Mononuclear cell (primary cell): Measurements from ENCODE around the gene TSC2. TPM values are rescaled to one million over a fixed set of nuclear protein-coding genes. Genes with fewer than 3 reads are reported as not detected.
"Not testable (repeated sequence)": the region's sequence is repeated elsewhere in the genome, so short reads cannot be mapped to it uniquely, and the experiment has no call there.

Experiments
- H3K27me3 ChIP-seq: 2 replicates; pipeline ENCODE4 v1.6.0; 2011; ENCODE audit warnings: low read length, control low read depth; ENCODE audit not compliant: insufficient read depth
- H3K4me1 ChIP-seq: 2 replicates; pipeline ENCODE4 v1.5.1; 2011; ENCODE audit warnings: mild to moderate bottlenecking, low read length, control low read depth; ENCODE audit not compliant: insufficient read depth
- H3K4me3 ChIP-seq: 2 replicates; pipeline ENCODE4 v1.5.1; 2011; ENCODE audit warnings: mild to moderate bottlenecking, low read length, moderate library complexity
- H3K9me3 ChIP-seq: 2 replicates; pipeline ENCODE4 v1.5.1; 2011; ENCODE audit warnings: low read depth, mild to moderate bottlenecking, control low read depth, low read length
- total RNA-seq: library from RNA; depleted of rRNA; stranded (reverse); fragments of >200 nt; gene quantifications from one replicate; pipeline ENCODE4 v1.2.3, GENCODE V29; 2012

TSC2 gene
- total RNA-seq, 1 donor = 28.3 TPM

DNA sequence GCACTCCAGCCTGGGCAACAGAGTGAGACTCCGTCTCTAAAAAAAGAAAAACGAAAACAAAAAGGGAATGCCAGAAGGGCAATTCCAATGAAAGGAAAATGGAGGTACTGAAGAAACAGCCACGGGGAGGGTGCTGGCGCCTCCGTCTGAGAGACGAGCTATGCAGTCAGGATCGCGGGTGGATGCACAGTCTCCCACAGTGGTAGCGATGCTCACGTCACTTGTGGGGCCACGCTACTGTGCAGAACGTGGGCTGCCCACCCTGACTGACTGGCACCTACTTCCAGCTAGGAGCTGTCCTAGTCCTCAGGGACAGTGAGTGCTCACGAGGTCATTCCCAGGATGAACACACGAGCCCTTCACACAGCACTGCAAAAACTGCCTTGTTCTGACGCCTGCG is 53.8 kb downstream of the TSC2 start:
- not testable (repeated sequence) for H3K4me3 ChIP-seq, H3K4me1 ChIP-seq, H3K27me3 ChIP-seq, H3K9me3 ChIP-seq

DNA sequence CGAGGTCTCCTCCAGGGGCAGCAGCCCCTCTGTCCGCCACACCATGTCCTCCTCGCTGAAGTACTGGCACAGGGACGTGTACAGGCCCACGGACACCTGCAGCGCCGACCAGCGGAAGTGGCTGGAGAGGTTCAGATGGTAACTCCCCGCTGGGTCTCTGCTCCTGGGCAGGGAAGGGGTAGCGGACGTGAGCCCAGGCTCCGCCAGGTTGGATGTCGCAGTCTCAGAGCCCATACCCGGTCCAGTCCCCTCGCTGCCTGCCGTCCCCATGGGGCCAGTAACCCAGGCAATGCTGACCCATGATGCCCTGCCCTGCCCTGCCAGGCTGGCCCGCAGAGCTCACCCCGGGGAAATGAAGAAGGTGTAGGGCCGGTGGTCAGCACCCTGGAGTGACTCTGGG is 54.7 kb downstream of the TSC2 start:
- Histone ChIP-seq H3K4me3 (no peak overlapping the region), H3K9me3 (no peaks in the 10 kb centered on the region), H3K27me3 (no peaks in the 10 kb centered on the region), H3K4me1 (no peaks in the 10 kb centered on the region)

DNA sequence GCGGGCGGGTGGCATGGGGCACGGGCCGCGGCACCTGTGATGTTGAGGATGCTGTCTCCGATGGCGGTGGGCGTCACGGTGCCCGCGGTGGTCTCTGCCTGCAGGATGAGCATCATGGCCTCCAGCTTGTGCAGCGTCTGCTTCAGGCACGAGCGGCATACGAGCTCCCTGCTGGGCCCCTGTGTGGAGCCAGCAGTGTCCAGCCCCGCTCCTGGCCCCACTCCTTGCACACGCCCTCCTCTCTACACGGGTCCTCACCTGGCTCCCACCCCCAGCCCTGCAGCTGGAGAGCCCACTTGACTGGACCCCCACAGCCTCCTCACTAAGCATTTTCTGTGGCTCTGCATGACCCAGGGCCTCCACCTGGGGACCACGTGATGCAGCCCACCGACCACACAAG is 56.7 kb downstream of the TSC2 start:
- H3K27me3 ChIP-seq, H3K4me1 ChIP-seq, H3K9me3 ChIP-seq, H3K4me3 ChIP-seq: not testable (repeated sequence)

DNA sequence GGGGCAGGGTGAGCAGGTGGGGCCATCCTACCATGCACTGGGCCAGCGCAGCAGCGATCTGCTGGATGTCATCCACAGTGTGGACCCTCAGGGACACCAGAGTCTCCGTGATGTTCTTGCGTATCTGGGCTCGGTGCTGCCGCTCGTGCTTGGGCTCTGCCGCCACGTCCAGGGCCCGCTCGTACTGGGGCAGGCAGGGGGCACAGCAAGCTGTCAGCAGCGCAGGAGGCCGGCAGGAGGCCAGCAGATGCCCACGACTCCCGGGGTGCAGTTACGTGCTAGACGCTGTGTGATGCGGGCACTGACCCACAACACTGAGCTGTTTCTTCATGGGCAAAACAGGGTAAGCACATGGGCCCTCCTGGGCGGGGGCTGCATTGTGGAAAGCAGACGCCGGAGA is 57.5 kb downstream of the TSC2 start:
- H3K4me3 ChIP-seq, H3K4me1 ChIP-seq, H3K27me3 ChIP-seq, H3K9me3 ChIP-seq: not testable (repeated sequence)

DNA sequence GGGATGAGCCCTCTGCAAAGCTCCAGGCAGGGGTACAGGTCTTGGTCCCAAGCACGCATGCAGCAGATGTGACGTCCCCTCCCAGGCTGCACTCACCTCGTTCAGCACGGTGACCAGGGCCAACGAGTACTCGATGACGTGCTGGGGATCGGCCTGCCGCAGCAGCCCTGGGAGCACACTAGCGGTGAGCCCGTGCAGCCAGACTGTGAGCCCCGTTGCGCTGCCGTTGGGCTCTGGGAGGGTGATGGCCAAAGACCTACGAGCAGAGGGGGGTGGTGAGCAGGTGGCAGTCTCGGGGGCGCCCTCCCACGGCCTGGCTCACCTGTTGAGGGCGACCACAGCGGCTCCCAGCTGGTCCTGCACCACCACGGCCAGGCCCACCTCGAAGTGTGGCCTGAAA is 58.0 kb downstream of the TSC2 start:
- H3K4me1 ChIP-seq, H3K27me3 ChIP-seq, H3K4me3 ChIP-seq, H3K9me3 ChIP-seq: not testable (repeated sequence)

DNA sequence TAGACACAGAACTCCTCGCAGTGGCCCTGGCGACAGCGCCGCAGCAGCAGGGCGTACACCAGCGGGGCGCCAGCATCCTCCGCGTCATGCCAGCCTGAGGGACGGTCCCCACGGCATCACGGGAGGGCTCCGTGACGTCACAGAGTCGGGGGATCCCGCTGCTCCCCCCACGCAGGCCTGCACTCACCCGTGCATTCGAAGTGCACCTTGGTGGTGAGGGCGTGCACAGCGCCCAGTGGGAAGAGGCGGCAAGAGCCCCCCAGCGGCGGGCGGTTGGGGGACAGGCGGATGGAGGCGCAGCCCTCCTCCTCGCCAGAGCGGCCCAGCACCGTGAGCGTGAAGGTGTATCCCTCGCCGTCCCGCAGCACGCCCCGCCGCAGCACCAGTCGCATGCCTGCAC is 58.4 kb downstream of the TSC2 start:
- H3K4me3 ChIP-seq, H3K27me3 ChIP-seq, H3K4me1 ChIP-seq, H3K9me3 ChIP-seq: not testable (repeated sequence)

DNA sequence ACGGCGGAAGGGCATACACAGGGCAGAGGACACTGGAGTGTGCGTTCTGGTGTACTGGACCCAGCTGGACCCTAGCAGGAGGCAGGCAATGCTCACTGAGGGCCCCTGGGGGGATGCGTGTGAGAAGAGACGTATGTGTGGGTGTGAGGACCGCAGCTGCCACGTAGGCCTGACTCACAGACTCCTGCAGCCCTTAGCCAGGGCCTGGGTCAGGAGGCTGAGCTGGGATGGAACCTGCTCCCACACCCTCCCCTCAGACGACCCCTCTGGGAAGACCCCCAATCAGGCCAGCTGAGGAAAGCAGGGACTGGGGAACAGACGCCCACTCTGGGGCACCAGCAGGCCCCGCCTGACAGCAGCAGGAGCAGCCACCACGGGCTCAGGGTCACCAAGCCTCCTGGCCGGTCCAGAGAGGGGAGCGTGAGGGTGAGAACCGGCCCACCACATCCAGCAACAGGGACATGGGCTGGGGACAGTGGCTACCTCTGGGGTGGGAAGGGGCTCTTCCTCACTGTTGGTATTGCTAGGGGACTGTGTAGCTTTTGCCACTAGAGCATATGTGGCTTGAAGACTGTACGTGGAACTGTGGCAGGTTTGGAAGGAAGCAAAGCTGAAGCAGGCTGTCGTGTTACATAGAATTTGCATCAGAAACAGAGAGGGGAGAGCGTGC is 59.5 kb downstream of the TSC2 start:
- not testable (repeated sequence) for H3K4me3 ChIP-seq, H3K27me3 ChIP-seq, H3K9me3 ChIP-seq, H3K4me1 ChIP-seq

DNA sequence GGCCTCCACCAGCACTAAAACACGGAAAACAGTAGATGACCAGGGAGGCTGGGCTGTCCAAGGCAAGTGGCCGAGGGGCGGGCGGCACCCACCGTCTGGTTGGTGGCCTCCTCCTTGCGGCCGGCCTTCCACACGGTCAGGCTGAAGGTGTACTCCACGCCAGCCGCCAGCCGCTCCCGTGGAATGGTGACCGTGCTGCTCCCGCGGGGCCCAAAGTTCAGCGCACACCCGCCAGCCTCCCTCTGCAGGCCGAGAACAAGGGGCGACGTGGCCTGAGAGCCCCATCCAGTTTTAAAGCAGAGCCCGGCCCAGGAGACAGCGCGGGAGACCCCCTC is 60.0 kb downstream of the TSC2 start:
- H3K4me3 ChIP-seq, H3K9me3 ChIP-seq, H3K27me3 ChIP-seq, H3K4me1 ChIP-seq: not testable (repeated sequence)

DNA sequence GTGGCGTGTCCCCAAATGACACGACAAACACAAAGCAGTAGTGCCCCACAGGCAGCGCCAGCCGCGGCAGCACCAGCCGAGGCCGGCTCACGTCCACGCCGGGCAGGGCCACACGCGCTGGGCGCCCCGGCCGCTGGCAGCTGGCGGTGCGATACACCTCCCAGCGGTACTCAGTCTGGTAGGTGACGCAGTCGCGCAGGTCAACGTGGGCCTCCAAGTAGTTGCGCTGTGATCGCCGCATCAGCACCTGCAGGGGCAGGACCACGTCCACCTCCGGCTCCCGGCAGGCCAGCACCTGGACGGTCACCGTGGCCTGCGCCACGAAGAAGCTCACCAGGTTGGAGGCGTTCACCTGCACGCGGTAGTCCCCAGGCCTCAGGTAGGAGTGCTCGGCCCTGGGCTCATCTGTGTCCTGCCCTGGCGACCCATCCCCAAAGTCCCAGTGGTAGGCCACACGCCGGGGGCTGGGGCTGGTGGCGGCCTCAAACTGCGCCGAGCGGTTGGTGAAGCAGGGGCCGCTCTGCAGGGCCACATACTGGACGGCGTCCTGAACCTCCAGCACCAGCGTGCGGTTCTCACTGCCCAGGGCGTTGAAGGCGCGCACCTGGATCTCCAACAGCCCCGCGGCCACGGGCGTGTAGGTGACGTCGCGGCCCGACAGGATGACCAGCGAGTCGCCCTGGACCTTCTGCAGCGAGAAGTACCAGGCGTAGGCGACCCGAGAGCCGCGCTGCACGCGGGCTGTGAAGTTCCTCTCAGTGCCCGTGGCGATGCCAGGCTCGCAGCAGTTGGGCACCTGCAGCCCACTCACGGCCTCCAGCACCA is 60.9 kb downstream of the TSC2 start:
- H3K27me3 ChIP-seq, H3K4me3 ChIP-seq, H3K9me3 ChIP-seq, H3K4me1 ChIP-seq: not testable (repeated sequence)

DNA sequence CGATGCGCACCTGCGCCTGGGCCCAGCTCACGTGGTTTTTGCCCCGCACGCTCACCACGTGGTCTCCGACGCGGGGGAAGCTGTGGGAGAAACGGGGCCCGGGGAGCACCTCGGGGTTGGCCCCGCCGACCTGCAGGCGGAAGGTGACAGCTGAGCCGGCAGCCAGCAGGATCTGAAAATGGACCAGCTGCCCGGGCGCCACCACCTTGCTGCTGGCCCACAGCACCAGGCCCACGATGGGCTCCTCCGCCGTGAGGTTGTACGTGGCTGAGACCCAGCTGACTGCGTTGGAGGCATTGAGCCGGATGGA is 61.4 kb downstream of the TSC2 start:
- H3K27me3 ChIP-seq, H3K4me3 ChIP-seq, H3K9me3 ChIP-seq, H3K4me1 ChIP-seq: not testable (repeated sequence)

DNA sequence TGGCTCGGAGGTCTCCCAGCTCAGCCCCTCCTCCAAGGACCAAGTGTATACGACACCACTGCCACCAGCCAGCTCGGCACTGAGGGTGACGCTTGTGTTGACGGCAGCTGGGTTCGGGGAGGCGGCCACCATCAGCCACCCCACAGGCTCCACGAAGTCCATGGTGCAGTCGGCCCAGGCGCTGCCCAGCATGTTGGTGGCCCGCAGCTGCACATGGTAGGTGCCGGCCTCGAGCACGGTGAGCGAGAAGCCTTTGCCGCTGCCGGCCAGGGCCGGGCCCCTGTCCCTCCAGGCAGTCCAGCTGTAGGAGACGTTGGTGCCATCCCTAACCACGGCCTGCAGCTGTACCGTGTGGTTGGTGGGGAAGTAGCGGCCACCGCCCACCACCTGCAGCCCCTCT is 62.1 kb downstream of the TSC2 start:
- H3K4me3 ChIP-seq, H3K9me3 ChIP-seq, H3K4me1 ChIP-seq, H3K27me3 ChIP-seq: not testable (repeated sequence)

DNA sequence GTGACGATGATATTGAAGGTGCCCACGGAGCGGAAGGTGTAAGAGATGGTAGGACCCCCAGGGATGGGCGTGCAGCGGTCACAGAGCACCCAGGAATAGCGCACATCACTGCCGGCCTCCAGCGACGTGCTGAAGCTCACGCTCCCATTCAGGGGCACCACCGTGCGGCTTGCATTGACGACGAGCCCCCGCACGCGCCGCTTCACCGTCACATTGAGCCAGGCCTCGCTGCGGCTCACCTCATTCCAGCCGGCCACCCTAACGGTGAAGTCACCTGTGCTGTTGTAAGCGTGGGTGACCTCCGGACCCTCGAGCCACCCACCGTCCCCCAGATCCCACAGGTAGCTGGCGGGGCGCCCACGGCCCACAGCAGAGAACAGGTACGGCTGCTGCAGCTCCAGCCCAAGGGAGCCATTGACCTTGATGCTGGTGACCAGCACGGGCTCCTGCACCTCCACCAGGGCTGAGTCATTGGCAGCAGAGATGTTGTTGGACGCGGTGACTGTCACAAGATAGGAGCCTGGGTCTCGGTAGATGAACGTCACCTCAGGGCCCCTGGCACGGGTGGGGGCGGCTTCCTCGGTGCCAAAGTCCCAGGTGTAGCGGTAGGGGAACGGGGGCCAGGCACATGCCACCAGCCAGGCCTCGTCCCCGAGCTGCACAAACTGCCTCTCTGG is 62.7 kb downstream of the TSC2 start:
- not testable (repeated sequence) for H3K4me3 ChIP-seq, H3K9me3 ChIP-seq, H3K27me3 ChIP-seq, H3K4me1 ChIP-seq

DNA sequence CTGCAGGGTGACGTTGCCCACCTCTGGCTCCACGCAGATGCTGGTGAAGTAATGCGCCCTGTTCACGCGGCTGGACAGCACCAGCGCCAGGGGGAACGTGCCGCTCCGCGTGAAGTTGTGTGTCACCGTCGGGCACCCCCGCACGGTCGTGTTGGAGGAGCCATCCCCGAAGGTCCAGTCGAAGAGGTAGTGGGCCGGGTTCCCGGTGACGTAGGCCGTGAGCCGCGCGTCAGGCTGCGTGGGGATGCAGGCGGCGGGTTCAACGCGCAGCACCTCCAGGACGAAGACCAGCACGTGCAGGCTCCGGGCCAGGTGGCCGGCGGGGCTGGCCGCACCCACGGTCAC is 63.2 kb downstream of the TSC2 start:
- not testable (repeated sequence) for H3K4me3 ChIP-seq, H3K27me3 ChIP-seq, H3K9me3 ChIP-seq, H3K4me1 ChIP-seq

DNA sequence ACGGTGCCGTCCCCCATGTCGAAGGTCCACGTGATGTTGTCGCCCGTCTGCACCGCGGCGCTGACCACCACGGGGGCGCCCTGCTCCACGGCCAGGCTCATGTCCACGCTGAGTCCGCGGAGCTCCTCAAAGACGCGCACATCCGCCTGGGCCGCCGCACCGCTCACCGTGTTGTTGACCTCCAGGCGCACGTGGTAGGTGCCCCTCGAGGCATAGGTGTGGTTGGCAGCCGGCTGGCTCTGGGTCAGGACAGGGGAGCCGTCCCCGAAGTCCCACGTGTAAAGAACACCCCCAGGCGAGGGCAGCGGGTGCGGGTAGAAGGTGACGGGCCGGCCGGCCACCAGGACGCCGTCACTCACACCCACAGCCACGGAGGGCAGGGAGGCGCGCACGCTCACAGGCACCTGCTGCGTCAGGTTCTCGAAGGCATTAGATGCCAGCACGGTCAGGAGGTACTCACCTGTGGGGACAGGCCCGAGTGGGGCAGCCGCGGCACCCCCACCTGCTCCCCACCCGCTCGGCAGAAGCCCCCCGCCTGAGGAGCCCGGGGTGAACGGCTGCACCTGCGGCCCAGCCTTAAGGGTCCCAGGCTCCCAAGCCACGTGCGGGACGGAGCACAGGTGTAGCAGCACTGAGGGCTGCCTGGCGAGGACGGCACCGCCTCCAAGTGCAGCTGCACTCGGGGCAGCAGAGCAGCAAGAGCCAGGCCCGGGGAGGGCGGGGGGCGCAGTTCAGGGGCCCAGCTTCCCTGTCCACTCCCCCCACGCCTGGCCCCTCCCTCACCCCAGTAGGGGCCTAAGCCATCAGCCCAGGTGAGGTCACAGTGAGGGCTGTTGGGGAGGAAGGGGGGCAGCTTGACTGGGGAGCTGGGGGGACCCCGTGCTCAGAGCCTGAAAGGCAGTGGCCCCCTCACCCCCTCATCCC is 63.9 kb downstream of the TSC2 start:
- H3K9me3 ChIP-seq, H3K27me3 ChIP-seq, H3K4me3 ChIP-seq, H3K4me1 ChIP-seq: not testable (repeated sequence)

DNA sequence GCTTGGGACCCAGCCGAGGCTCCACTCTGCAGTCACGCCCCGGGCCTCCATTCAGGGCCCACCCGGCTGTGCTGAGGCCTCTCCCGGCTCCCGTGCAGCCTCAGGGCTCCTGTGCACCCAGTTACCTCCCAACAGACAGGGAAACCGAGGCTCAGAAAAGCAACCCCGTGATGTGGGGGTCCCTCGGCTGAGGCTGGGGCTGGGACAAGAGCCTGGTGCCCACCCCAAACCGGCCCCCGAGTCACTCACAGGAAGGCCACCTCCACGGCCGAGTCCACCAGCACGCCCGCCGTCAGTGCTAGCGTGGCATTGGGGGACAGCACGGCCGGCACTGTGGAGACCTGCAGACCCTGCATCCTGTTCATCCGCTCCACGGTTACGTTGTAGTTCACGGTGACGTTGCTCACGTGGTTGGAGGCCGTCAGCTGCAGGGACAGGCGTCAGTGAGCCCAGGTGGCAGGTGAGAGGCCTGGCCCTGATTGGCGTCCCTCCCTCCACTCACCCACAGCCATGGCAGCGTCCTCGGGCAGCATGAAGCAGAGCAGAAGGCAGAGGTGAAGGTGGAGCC is 64.8 kb downstream of the TSC2 start:
- H3K9me3 ChIP-seq, H3K27me3 ChIP-seq, H3K4me1 ChIP-seq, H3K4me3 ChIP-seq: not testable (repeated sequence)
